Naive thymus-derived CD8-positive, alpha-beta T cell (primary cell): Measurements from ENCODE around the gene PNPLA2. TPM values are rescaled to one million over a fixed set of nuclear protein-coding genes. Genes with fewer than 3 reads are reported as not detected.

Source experiments
- ATAC-seq, 2 donors: fragments of 150-1000 bp; cut with Tn5 transposase in 1 of 2; sonication (Bioruptor Pico), chemical (Tn5 transposase) in 1 of 2; 1 replicate in 1 of 2; 2 replicates in 1 of 2; pipeline ENCODE4 v1.10.0; 2021; ENCODE audit warnings: mild to moderate bottlenecking in 2 of 2, moderate library complexity in 2 of 2
- POLR2A ChIA-PET: fragments of 350-600 bp; sonication (Branson Sonifier 250); formaldehyde crosslinking; loops from one replicate; lab custom pipeline; 2021; ENCODE audit warnings: antibody characterized with exemption; lab: Charles Lee
- DNase-seq, 10 donors: peaks; one replicate each; pipeline versions ENCODE4 v3.0.0 to v3.0.0-alpha.2; 2020 to 2022
- H3K27ac Mint-ChIP-seq, 10 donors: one replicate each; pipeline ENCODE4 v1.8.0; 2020 to 2022; ENCODE audit warnings: mild to moderate bottlenecking in 10 of 10, mixed read lengths in 10 of 10, moderate library complexity in 4 of 10, inconsistent platforms in 1 of 10
- H3K27me3 Mint-ChIP-seq, 5 donors: one replicate each; pipeline ENCODE4 v1.8.0; 2021 to 2022; ENCODE audit warnings: mixed read lengths in 5 of 5
- H3K36me3 Mint-ChIP-seq, 3 donors: one replicate each; pipeline ENCODE4 v1.8.0; 2020 to 2022; ENCODE audit warnings: mixed read lengths in 3 of 3, mild to moderate bottlenecking in 2 of 3, inconsistent platforms in 1 of 3
- H3K4me1 Mint-ChIP-seq, 4 donors: one replicate each; pipeline ENCODE4 v1.8.0; 2021 to 2022; ENCODE audit warnings: mixed read lengths in 4 of 4
- H3K4me3 Mint-ChIP-seq, 10 donors: one replicate each; pipeline ENCODE4 v1.8.0; 2020 to 2022; ENCODE audit warnings: mild to moderate bottlenecking in 10 of 10, mixed read lengths in 10 of 10, moderate library complexity in 6 of 10, inconsistent platforms in 1 of 10
- H3K9me3 Mint-ChIP-seq, 9 donors: one replicate each; pipeline ENCODE4 v1.8.0; 2020 to 2022; ENCODE audit warnings: mixed read lengths in 9 of 9, mild to moderate bottlenecking in 3 of 9, inconsistent platforms in 1 of 9, moderate library complexity in 1 of 9
- polyA plus RNA-seq, 3 donors: library from polyadenylated mRNA; unstranded; fragments of 300-500 nt; fragmentation: Illumina TruSeq; gene quantifications; one replicate each; pipeline ENCODE4 v1.2.3, GENCODE V29; 2021
- total RNA-seq, 8 experiments: library from RNA in 2 of 8; stranded (reverse) in 2 of 8; gene quantifications; one replicate each; pipeline ENCODE4 v1.2.3 and lab custom pipeline; 2021 to 2026

Gene PNPLA2
- total and polyA plus RNA-seq, 5 experiments from 2014 or later = 20.5 to 251 (median 42.7) TPM

- DNase-seq (no peak), ATAC-seq (no peak)
- Mint-ChIP-seq H3K36me3 (peaks cover 0 to 16% (median 4%) of the 10 kb centered on the region in 3 donors), H3K9me3 (no peaks in the 10 kb centered on the region), H3K27ac (peak overlapping the region in 1 of 10 donors; percentile 29), H3K4me1 (peaks cover 4 to 21% (median 19%) of the 10 kb centered on the region in 4 donors), H3K27me3 (peaks cover 0 to 1% (median 0%) of the 10 kb centered on the region in 5 donors), H3K4me3 (peak overlapping the region; percentile 42 to 97 (median 62))
- POLR2A ChIA-PET = interaction anchor here (0.6 to 3.2 kb wide), 12 partner anchors 9 to 1507 kb away, joined by 3 to 29 read pairs (median 7); partner anchors contain the start of genes DEAF1, GATD1, PIDD1 and PNPLA2
Observed at GRCh38 chr11:794766-795633, 23.7 kb upstream of the PNPLA2 start.

- peak; percentile 38 to 42 for ATAC-seq
- POLR2A ChIA-PET = interaction anchor here (0.6 to 3.2 kb wide), 12 partner anchors 9 to 1507 kb away, joined by 3 to 29 read pairs (median 8); partner anchors contain the start of genes DEAF1, GATD1, PIDD1 and PNPLA2
- Mint-ChIP-seq H3K27ac (peak overlapping the region; percentile 72 to 98 (median 94)), H3K9me3 (no peaks in the 10 kb centered on the region), H3K27me3 (peaks cover 0 to 1% (median 0%) of the 10 kb centered on the region in 5 donors), H3K4me1 (peaks cover 4 to 24% (median 19%) of the 10 kb centered on the region in 4 donors), H3K36me3 (peaks cover 0 to 16% (median 4%) of the 10 kb centered on the region in 3 donors), H3K4me3 (peak overlapping the region; percentile 84 to 97 (median 90))
- peak; percentile 55 to 87 (median 70) for DNase-seq
Observed at GRCh38 chr11:795634-796564, 22.8 kb upstream of the PNPLA2 start.

GRCh38 chr11:796565-797295 is 22.0 kb upstream of the PNPLA2 start:
- peaks cover 4 to 26% (median 19%) of the 10 kb centered on the region in 4 donors for H3K4me1 Mint-ChIP-seq
- no peaks in the 10 kb centered on the region for H3K27me3 Mint-ChIP-seq
- ATAC-seq (peak in 1 of 2 donors; percentile 1), DNase-seq (no peak)
- peak overlapping the region; percentile 84 to 97 (median 90) for H3K4me3 Mint-ChIP-seq
- POLR2A ChIA-PET = interaction anchor here (1.0 to 3.2 kb wide), 12 partner anchors 8 to 260 kb away, joined by 3 to 29 read pairs (median 8); partner anchors contain the start of genes DEAF1, GATD1, HRAS and LRRC56
- H3K36me3 Mint-ChIP-seq = peaks cover 0 to 12% (median 0%) of the 10 kb centered on the region in 3 donors
- H3K27ac Mint-ChIP-seq = peak overlapping the region; percentile 82 to 98 (median 94)
- H3K9me3 Mint-ChIP-seq = no peaks in the 10 kb centered on the region

GRCh38 chr11:797296-798092 is 21.2 kb upstream of the PNPLA2 start:
- POLR2A ChIA-PET = interaction anchor here (0.5 to 3.2 kb wide), 12 partner anchors 9 to 261 kb away, joined by 3 to 29 read pairs (median 8); partner anchors contain the start of genes DEAF1, GATD1, HRAS and LRRC56
- Mint-ChIP-seq H3K27me3 (no peaks in the 10 kb centered on the region), H3K36me3 (peaks cover 0 to 9% (median 0%) of the 10 kb centered on the region in 3 donors), H3K4me1 (peaks cover 4 to 29% (median 19%) of the 10 kb centered on the region in 4 donors), H3K9me3 (no peaks in the 10 kb centered on the region), H3K4me3 (peak overlapping the region; percentile 84 to 97 (median 90)), H3K27ac (peak overlapping the region; percentile 82 to 98 (median 94))
- DNase-seq (peak; percentile 62 to 92 (median 82)), ATAC-seq (peak; percentile 63 to 69)

- Mint-ChIP-seq H3K4me1 (peaks cover 4 to 29% (median 20%) of the 10 kb centered on the region in 4 donors), H3K36me3 (peaks cover 0 to 3% (median 0%) of the 10 kb centered on the region in 3 donors), H3K27ac (peak within 1 kb of the TSS; percentile 82 to 98 (median 94)), H3K4me3 (peak within 1 kb of the TSS; percentile 84 to 97 (median 90)), H3K9me3 (no peaks in the 10 kb centered on the region), H3K27me3 (no peaks in the 10 kb centered on the region)
- POLR2A ChIA-PET = interaction anchor here (0.5 to 3.2 kb wide), 9 partner anchors 10 to 262 kb away, joined by 3 to 29 read pairs (median 4); partner anchors contain the start of genes GATD1, HRAS, LRRC56 and PNPLA2
- ATAC-seq = peak; percentile 57 to 58
- peak; percentile 71 to 89 (median 84) for DNase-seq
Observed at GRCh38 chr11:798093-798713, 20.5 kb upstream of the PNPLA2 start, which contains the start of gene SLC25A22. Gene SLC25A22 (minus strand): TSS chr11:798281. CDS start chr11:795006, 3,275 bp downstream.

GRCh38 chr11:799641-800316 is 18.9 kb upstream of the PNPLA2 start:
- peaks cover 4 to 34% (median 21%) of the 10 kb centered on the region in 4 donors for H3K4me1 Mint-ChIP-seq
- DNase-seq (no peak), ATAC-seq (no peak)
- H3K36me3 Mint-ChIP-seq = peaks cover 0 to 2% (median 0%) of the 10 kb centered on the region in 3 donors
- H3K4me3 Mint-ChIP-seq = peak overlapping the region in 1 of 10 donors; percentile 48
- no peaks in the 10 kb centered on the region for H3K9me3 Mint-ChIP-seq
- H3K27me3 Mint-ChIP-seq = no peaks in the 10 kb centered on the region
- no peak overlapping the region for H3K27ac Mint-ChIP-seq
- POLR2A ChIA-PET = interaction anchor here (1.2 to 1.8 kb wide), 5 partner anchors 10 to 23 kb away, joined by 3 to 9 read pairs (median 4); partner anchors contain the start of genes PNPLA2 and RPLP2

GRCh38 chr11:800473-800872 is 18.2 kb upstream of the PNPLA2 start:
- peak overlapping the region in 1 of 10 donors; percentile 10 for H3K4me3 Mint-ChIP-seq
- H3K36me3 Mint-ChIP-seq = peaks cover 0 to 2% (median 0%) of the 10 kb centered on the region in 3 donors
- POLR2A ChIA-PET = interaction anchor here (0.5 to 1.5 kb wide), 3 partner anchors 13 to 211 kb away, joined by 3 to 4 read pairs (median 4); no protein-coding TSS in a partner anchor
- no peaks in the 10 kb centered on the region for H3K9me3 Mint-ChIP-seq
- ATAC-seq (no peak), DNase-seq (no peak)
- no peak overlapping the region for H3K27ac Mint-ChIP-seq
- H3K4me1 Mint-ChIP-seq = peaks cover 4 to 34% (median 21%) of the 10 kb centered on the region in 4 donors
- H3K27me3 Mint-ChIP-seq = no peaks in the 10 kb centered on the region

GRCh38 chr11:801097-801780 is 17.5 kb upstream of the PNPLA2 start:
- no peaks in the 10 kb centered on the region for H3K9me3 Mint-ChIP-seq
- DNase-seq (no peak), ATAC-seq (no peak)
- no peaks in the 10 kb centered on the region for H3K27me3 Mint-ChIP-seq
- H3K4me3 Mint-ChIP-seq = peak overlapping the region in 1 of 10 donors; percentile 39
- peaks cover 2 to 37% (median 17%) of the 10 kb centered on the region in 4 donors for H3K4me1 Mint-ChIP-seq
- peak overlapping the region in 1 of 10 donors; percentile 63 for H3K27ac Mint-ChIP-seq
- H3K36me3 Mint-ChIP-seq = no peaks in the 10 kb centered on the region
- POLR2A ChIA-PET = interaction anchor here (0.6 to 1.5 kb wide), 2 partner anchors 14 to 25 kb away, joined by 4 read pairs; no protein-coding TSS in a partner anchor

- ATAC-seq (no peak), DNase-seq (no peak)
- POLR2A ChIA-PET = interaction anchor here (1.1 to 5.4 kb wide), 3 partner anchors 17 to 106 kb away, joined by 3 to 67 read pairs (median 7); partner anchors contain the start of genes PNPLA2, POLR2L and TSPAN4
- Mint-ChIP-seq H3K36me3 (no peaks in the 10 kb centered on the region), H3K4me1 (peaks cover 2 to 31% (median 9%) of the 10 kb centered on the region in 4 donors), H3K9me3 (no peaks in the 10 kb centered on the region), H3K27me3 (no peaks in the 10 kb centered on the region), H3K4me3 (peak overlapping the region in 1 of 10 donors; percentile 19), H3K27ac (no peak overlapping the region)
Observed at GRCh38 chr11:802018-802617, 16.6 kb upstream of the PNPLA2 start.
